Measurements from ENCODE around the gene ELOVL4. TPM values are rescaled to one million over a fixed set of nuclear protein-coding genes. Genes with fewer than 3 reads are reported as not detected.

The ELOVL4 gene
- total and polyA plus RNA-seq, 2 experiments from 2014 or later: 4.7 to 6.5 TPM

GRCh38 chr6:79954849-79955248 lies 7.5 kb upstream of the ELOVL4 start:
- no peaks in the 10 kb centered on the region for H4K20me1 ChIP-seq (ENCODE audit: insufficient read depth, poor library complexity, severe bottlenecking)
- H3K4me3 ChIP-seq: no peak overlapping the region
- H3K79me2 ChIP-seq: no peaks in the 10 kb centered on the region
- H3K9me3 ChIP-seq (ENCODE audit: low read depth): no peaks in the 10 kb centered on the region
- H3K4me1 ChIP-seq (ENCODE audit: insufficient read depth): no peaks in the 10 kb centered on the region
- DNase-seq (ENCODE audit: low spot score): no peak
- H3K9me2 ChIP-seq (replicated peaks; ENCODE audit: insufficient read depth): no peaks in the 10 kb centered on the region
- no peaks in the 10 kb centered on the region for H3K27me3 ChIP-seq
- H3K27ac ChIP-seq: no peak overlapping the region
- H3K4me2 ChIP-seq: no peak overlapping the region
- TF ChIP-seq EZH2phosphoT487 (IDR thresholded peaks at IDR 0.05; ENCODE audit: low read depth, severe bottlenecking, unreplicated experiment): no peak
- TF ChIP-seq CTCF (IDR thresholded peaks at IDR 0.05; ENCODE audit: poor library complexity): no peak
- no peak for TF ChIP-seq EZH2 (IDR thresholded peaks at IDR 0.05; ENCODE audit: borderline replicate concordance)
- H2AFZ ChIP-seq: no peak overlapping the region
- H3K36me3 ChIP-seq (replicated peaks; ENCODE audit: insufficient read depth, low read depth): no peaks in the 10 kb centered on the region

- 17% methylated on average over 6 of the region's 6 CpGs for WGBS (ENCODE audit: low lambda C conversion rate, missing lambda C conversion rate)
- Histone ChIP-seq H3K4me2 (peak overlapping the region; percentile 46), H3K36me3 (replicated peaks; ENCODE audit: insufficient read depth, low read depth) (no peaks in the 10 kb centered on the region), H3K4me3 (no peak overlapping the region), H3K27ac (no peak overlapping the region), H3K27me3 (peaks cover 25% of the 10 kb centered on the region), H3K9me2 (replicated peaks; ENCODE audit: insufficient read depth) (no peaks in the 10 kb centered on the region), H3K4me1 (ENCODE audit: insufficient read depth) (no peaks in the 10 kb centered on the region), H2AFZ (no peak overlapping the region), H3K79me2 (no peaks in the 10 kb centered on the region), H3K9me3 (ENCODE audit: low read depth) (no peaks in the 10 kb centered on the region), H4K20me1 (ENCODE audit: insufficient read depth, poor library complexity, severe bottlenecking) (no peaks in the 10 kb centered on the region)
- DNase-seq (ENCODE audit: low spot score): peak; percentile 89
- TF ChIP-seq CTCF (IDR thresholded peaks at IDR 0.05; ENCODE audit: poor library complexity) (peak; percentile 57), EZH2 (IDR thresholded peaks at IDR 0.05; ENCODE audit: borderline replicate concordance) (no peak), EZH2phosphoT487 (IDR thresholded peaks at IDR 0.05; ENCODE audit: low read depth, severe bottlenecking, unreplicated experiment) (no peak)
These were observed 1.9 kb upstream of the ELOVL4 start for GRCh38 chr6:79949233-79949632.

DNA sequence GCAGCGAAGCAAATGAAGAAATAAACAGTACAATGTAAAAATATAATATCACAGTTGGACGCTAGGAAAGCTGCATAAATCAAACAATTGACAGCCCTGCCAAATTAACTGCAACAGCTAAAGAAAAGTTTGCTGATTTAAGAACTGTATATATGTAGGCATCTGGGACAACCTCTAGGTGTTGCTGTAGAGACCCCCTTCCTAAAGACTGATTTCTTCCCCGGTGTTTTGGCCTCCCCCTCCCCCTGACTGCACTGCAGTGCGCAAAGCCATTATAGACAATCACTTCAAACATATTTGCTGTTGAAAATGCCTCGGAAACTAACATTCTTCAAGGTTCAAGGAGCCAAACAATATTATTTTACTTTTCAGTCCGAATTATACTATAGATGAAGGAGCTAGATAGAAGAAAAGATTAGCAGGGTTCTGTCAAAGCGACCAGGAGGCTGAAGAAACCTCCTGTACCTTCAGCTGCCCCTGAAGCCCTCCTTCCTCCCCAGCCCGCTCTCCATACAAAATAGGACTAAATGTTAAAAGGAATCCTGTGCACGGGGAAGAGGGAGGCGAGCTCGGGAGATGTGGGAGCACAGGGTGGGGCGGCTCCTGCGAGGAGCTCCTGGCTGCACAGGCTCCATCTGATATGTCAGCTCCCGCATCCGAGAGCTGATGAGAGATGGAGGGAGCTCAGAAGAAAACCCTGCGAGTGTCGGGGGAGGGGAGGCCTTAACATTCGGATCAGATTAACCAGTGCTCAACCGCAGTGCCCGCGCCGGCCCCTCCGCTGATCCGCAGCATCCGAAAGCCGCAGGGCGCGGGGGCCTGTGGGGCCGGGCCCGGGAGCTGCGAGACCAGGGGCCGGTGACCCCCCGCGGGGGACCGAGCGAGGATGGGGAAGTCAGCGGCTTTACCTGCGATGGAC lies 822 bp downstream of the ELOVL4 start:
- Histone ChIP-seq H3K36me3 (replicated peaks; ENCODE audit: insufficient read depth, low read depth) (no peaks in the 10 kb centered on the region), H3K4me2 (peak overlapping the region; percentile 97), H3K4me3 (peak overlapping the region; percentile 85), H2AFZ (peak overlapping the region; percentile 94), H3K27ac (no peak overlapping the region), H3K9me2 (replicated peaks; ENCODE audit: insufficient read depth) (no peaks in the 10 kb centered on the region), H3K79me2 (no peaks in the 10 kb centered on the region), H3K4me1 (ENCODE audit: insufficient read depth) (no peaks in the 10 kb centered on the region), H3K27me3 (peaks cover 25% of the 10 kb centered on the region), H3K9me3 (ENCODE audit: low read depth) (no peaks in the 10 kb centered on the region), H4K20me1 (ENCODE audit: insufficient read depth, poor library complexity, severe bottlenecking) (no peaks in the 10 kb centered on the region)
- peak; percentile 40 for DNase-seq (ENCODE audit: low spot score)
- 1% methylated on average over 24 of the region's 38 CpGs for WGBS (ENCODE audit: low lambda C conversion rate, missing lambda C conversion rate)
- no peak for TF ChIP-seq EZH2 (IDR thresholded peaks at IDR 0.05; ENCODE audit: borderline replicate concordance)
- TF ChIP-seq CTCF (IDR thresholded peaks at IDR 0.05; ENCODE audit: poor library complexity): peak; percentile 45
- no peak for TF ChIP-seq EZH2phosphoT487 (IDR thresholded peaks at IDR 0.05; ENCODE audit: low read depth, severe bottlenecking, unreplicated experiment)

Measured in hepatocyte (in vitro differentiated cells).